Measurements from ENCODE around the gene RIN1.

Gene RIN1

DNA sequence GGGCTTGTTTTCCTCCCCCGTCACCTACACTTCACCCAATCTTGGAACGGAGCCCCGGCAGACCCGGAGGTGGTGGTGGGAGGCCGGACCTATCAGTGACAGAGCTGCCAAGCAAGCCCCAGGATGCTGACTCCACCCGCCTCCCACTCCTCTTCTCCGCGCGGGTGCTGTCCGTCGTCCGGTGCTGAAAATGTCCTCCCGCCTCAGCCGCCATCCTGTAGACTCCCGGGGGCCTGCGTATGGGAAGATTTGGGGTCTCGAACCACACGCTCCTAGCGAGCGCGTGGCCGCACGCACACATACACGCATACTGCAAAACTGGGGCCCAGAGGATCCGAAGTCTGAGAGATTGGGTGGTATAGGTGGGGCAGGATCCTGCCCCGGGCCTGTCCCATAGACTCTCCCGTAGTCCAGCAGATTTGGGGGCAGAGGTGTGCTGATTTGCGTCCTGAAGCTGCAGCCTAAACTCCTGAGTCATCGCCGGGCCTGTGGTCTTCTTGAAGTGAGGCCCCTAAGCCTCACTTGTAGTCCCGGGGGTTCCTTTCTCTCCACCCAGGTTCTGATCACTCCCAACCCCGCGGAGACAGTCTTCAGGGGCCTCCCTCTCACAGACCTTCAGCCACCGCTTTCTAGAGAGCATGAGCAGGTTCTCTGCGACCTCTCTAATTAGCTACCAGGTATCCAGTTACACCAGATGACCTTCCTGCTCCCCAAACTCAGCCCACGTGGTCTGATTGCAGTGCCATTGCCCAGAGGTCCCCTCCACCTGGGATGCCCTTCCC is 46.5 kb downstream of the RIN1 start:
- peak overlapping the region; percentile 60 for H3K4me3 ChIP-seq (ENCODE audit: low read depth, low read length)
- peak; percentile 87 for DNase-seq (ENCODE audit: low read depth)
- TF ChIP-seq, protein P1, sequence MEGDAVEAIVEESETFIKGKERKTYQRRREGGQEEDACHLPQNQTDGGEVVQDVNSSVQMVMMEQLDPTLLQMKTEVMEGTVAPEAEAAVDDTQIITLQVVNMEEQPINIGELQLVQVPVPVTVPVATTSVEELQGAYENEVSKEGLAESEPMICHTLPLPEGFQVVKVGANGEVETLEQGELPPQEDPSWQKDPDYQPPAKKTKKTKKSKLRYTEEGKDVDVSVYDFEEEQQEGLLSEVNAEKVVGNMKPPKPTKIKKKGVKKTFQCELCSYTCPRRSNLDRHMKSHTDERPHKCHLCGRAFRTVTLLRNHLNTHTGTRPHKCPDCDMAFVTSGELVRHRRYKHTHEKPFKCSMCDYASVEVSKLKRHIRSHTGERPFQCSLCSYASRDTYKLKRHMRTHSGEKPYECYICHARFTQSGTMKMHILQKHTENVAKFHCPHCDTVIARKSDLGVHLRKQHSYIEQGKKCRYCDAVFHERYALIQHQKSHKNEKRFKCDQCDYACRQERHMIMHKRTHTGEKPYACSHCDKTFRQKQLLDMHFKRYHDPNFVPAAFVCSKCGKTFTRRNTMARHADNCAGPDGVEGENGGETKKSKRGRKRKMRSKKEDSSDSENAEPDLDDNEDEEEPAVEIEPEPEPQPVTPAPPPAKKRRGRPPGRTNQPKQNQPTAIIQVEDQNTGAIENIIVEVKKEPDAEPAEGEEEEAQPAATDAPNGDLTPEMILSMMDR (IDR thresholded peaks at IDR 0.05; ENCODE audit: insufficient read depth, low read depth, low read length, missing control alignments), result no peak

DNA sequence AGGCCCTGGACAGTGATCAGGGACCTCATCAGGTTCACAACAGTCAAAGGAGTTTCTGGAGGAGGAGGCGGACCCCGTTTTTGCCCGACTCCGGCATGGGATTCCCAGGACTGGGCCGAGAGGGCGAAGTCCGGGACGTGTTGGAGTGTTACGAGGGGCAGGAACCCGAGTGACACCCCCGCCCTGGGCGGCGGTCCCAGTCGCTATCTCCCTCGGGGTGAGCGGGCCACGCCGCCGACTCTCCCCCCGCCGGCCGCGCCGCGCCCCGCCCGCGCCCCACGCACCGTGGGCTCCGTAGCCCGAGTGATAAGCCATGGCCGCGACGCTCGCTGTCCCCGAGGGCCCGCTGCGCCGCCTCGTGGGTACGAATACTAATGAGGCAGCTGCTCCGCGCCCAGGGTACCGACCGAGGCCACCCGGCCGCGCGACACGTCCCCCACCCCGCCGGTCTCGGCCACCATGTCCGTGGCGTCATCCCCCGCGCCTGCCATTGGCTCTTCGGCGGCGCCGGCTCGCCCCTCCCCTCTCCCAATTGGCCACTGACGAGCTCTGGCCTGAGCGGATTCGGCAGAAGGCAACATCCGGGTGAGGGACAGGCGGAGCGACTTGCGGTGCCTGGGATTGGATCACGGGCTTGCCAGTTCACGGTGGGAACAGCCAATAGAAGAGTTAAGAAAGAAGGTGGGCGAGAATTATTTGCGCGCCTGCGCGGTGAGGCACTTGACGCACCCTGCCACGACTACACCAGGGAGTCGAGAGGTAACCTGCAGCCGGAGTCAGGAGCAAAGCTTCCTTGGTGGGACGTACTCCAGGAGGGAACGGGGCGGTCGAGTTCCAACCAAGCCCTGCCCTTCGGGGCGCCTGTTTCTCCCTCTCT is 47.3 kb downstream of the RIN1 start, which contains the start of gene YIF1A:
TSS of gene YIF1A (minus strand) at position 473 of the 877 bp plus-strand sequence. CDS start at position 315, 158 bp downstream.
- TF ChIP-seq, protein P1 (IDR thresholded peaks at IDR 0.05; ENCODE audit: insufficient read depth, low read depth, low read length, missing control alignments), result no peak
- DNase-seq (ENCODE audit: low read depth), result peak; percentile 100
- H3K4me3 ChIP-seq (ENCODE audit: low read depth, low read length), result peak within 1 kb of the TSS; percentile 80

DNA sequence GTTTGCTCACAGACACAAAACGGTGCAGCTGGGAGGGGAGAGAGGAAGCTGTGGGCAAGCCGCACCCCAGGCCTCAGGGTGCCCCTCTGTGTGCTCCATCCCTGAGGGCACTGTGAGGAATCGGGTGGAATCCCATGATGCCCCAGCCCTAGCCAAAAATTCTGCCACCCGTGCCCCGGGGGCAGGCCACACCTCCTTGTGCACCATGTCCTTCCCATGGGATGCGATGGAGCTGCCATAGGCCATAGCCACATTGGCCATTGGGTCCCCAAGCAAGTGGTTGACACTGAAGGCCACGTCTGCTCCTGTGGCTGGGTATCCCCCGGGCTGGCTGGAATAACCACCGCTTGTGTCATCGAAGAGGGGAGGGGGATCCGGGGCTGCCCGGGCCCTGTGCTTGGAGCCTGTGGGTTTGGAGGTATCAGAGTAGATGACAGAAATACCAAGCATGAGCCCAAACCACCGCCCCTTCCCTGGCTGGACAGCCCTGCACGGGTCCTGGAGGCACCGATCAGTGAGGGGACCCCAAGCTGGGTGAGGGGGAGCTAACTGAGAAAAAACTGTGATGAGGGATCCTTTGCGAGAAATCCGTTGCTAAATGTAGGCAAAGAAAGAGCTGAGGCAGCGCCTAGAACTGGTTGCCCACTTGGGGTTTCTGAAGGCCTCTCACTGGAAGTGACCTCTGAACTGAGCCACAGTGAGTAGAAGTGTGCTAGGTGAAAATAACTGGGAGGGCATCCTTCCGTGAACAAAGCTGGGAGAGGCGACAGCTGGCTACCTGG is 48.2 kb downstream of the RIN1 start:
- H3K4me3 ChIP-seq (ENCODE audit: low read depth, low read length), result peak overlapping the region; percentile 80
- TF ChIP-seq, protein P1 (IDR thresholded peaks at IDR 0.05; ENCODE audit: insufficient read depth, low read depth, low read length, missing control alignments), result no peak
- DNase-seq (ENCODE audit: low read depth), result no peak

DNA sequence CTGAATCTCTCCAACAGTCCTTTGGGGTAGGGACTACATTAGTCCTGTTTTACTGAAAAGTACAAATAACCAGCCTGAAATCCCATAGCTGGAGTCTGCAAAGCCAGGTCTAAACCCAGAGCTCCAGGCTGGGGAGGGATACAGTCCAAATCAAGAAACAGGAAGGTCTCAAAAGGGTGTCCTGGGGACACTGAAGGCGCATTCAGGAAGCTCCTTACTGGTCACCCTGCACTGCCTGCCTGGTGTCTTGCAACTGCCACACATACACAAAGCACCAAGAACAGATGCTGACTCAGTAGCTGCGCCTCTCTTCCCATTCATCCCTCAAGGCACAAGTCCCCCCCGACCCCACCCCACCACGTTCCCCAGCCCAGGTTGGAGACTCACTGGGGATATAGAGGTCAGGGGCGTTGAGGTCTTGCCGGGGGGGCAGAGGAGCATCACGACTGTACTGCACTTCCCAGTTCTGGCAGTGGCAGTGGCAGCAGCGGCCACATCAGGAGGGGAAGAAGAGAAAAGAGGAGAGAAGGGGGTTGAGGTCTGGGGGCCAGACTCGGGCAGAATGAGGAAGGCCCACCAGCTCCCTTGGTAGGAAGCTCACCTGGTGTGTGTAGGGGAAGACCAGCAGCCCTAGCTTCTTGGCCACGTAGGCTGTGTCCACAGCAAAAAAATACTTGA is 48.9 kb downstream of the RIN1 start:
- DNase-seq (ENCODE audit: low read depth), result no peak
- TF ChIP-seq, protein P1 (IDR thresholded peaks at IDR 0.05; ENCODE audit: insufficient read depth, low read depth, low read length, missing control alignments), result no peak
- no peak overlapping the region for H3K4me3 ChIP-seq (ENCODE audit: low read depth, low read length)

DNA sequence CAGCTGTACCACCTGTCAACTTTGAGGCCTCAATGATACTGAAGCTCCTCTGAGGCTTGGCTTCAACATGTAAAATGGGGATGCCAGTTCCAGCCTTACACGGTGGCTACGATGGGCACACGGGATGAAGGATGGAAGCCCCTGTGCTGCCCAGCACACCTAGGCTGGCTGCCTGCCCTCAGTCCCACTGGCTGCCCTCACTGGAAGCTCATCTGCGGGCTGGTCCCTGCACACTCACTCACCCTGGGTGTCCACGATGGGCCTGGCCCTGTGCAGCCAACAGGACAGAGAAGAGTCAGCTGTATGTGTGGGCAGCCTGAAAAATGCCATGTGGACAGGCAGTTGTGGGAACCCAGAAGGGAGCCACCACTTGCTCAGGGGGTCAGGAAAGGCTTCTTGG is 49.5 kb downstream of the RIN1 start:
- TF ChIP-seq, protein P1 (IDR thresholded peaks at IDR 0.05; ENCODE audit: insufficient read depth, low read depth, low read length, missing control alignments), result no peak
- no peak for DNase-seq (ENCODE audit: low read depth)
- no peak overlapping the region for H3K4me3 ChIP-seq (ENCODE audit: low read depth, low read length)
